GM23338 (cell line): ENCODE results near the gene ACVRL1. TPM values are rescaled to one million over a fixed set of nuclear protein-coding genes. Genes with fewer than 3 reads are reported as not detected.

ENCODE experiments used
- ATAC-seq: fragments of 200-7000 bp; cut with Tn5 transposase; 3 replicates; pipeline ENCODE4 v1.9.1; 2020
- DNase-seq: peaks from one replicate; pipeline ENCODE4 v3.0.0-alpha.2; 2015; ENCODE audit warnings: low spot score
- H2AFZ ChIP-seq: fragments of 200-600 bp; sonication (generic); 2 replicates; pipeline ENCODE4 v1.8.0; 2016; ENCODE audit warnings: antibody characterized with exemption, mild to moderate bottlenecking, moderate library complexity
- H3F3A ChIP-seq: fragments of 200-600 bp; sonication (generic); replicated peaks from 2 replicates; pipeline ENCODE4 v1.8.0; 2017; ENCODE audit warnings: antibody characterized with exemption, mixed run types, low read depth
- H3K27ac ChIP-seq: fragments of 200-600 bp; sonication (generic); 2 replicates; pipeline ENCODE4 v1.6.1; 2016; ENCODE audit warnings: low read depth
- H3K27me3 ChIP-seq: fragments of 200-600 bp; sonication (generic); 2 replicates; pipeline ENCODE4 v1.8.0; 2016; ENCODE audit warnings: mild to moderate bottlenecking, mixed run types, moderate library complexity; ENCODE audit not compliant: insufficient read depth
- H3K36me3 ChIP-seq: fragments of 200-600 bp; sonication (generic); 2 replicates; pipeline ENCODE4 v1.8.0; 2016; ENCODE audit warnings: mild to moderate bottlenecking; ENCODE audit not compliant: insufficient read depth
- H3K4me1 ChIP-seq: fragments of 200-600 bp; sonication (generic); 2 replicates; pipeline ENCODE4 v1.8.0; 2016; ENCODE audit warnings: mild to moderate bottlenecking, moderate library complexity; ENCODE audit not compliant: insufficient read depth
- H3K4me2 ChIP-seq: fragments of 200-600 bp; sonication (generic); 2 replicates; pipeline ENCODE4 v1.7.1; 2017; ENCODE audit warnings: mixed run types
- H3K4me3 ChIP-seq: fragments of 200-600 bp; sonication (generic); 2 replicates; pipeline ENCODE4 v1.6.1; 2016; ENCODE audit warnings: mixed run types
- H3K79me2 ChIP-seq: fragments of 200-600 bp; sonication (generic); replicated peaks from 2 replicates; pipeline ENCODE4 v1.8.0; 2017; ENCODE audit warnings: mild to moderate bottlenecking; ENCODE audit not compliant: insufficient read depth
- H3K9me2 ChIP-seq: fragments of 200-600 bp; sonication (generic); 2 replicates; pipeline ENCODE4 v1.8.0; 2017; ENCODE audit not compliant: insufficient read depth
- H4K20me1 ChIP-seq: fragments of 200-600 bp; sonication (generic); replicated peaks from 2 replicates; pipeline ENCODE4 v1.8.0; 2017; ENCODE audit warnings: mild to moderate bottlenecking; ENCODE audit not compliant: insufficient read depth
- H3K27ac Mint-ChIP-seq: 2 replicates; pipeline ENCODE4 v1.8.0; 2020; ENCODE audit warnings: inconsistent platforms, mild to moderate bottlenecking, moderate library complexity, mixed read lengths
- H3K27me3 Mint-ChIP-seq: 3 replicates; pipeline ENCODE4 v1.8.0; 2022; ENCODE audit warnings: low read depth, mild to moderate bottlenecking, moderate library complexity, mixed read lengths, inconsistent platforms; ENCODE audit not compliant: insufficient read depth, poor library complexity
- H3K36me3 Mint-ChIP-seq: 3 replicates; pipeline ENCODE4 v1.8.0; 2021; ENCODE audit warnings: low read depth, mild to moderate bottlenecking, inconsistent platforms, moderate library complexity, mixed read lengths
- H3K4me1 Mint-ChIP-seq: 3 replicates; pipeline ENCODE4 v1.8.0; 2020; ENCODE audit warnings: mild to moderate bottlenecking, inconsistent platforms, mixed read lengths
- H3K4me3 Mint-ChIP-seq: 3 replicates; pipeline ENCODE4 v1.8.0; 2021; ENCODE audit warnings: moderate library complexity, mild to moderate bottlenecking, inconsistent platforms, mixed read lengths
- H3K9me3 Mint-ChIP-seq: 3 replicates; pipeline ENCODE4 v1.8.0; 2020; ENCODE audit warnings: moderate library complexity, mild to moderate bottlenecking, inconsistent platforms, mixed read lengths
- CREB1 ChIP-seq: fragments of 250-450 bp; sonication (Bioruptor Pico); IDR thresholded peaks from 2 replicates; pipeline ENCODE4 v1.5.0; 2020; ENCODE audit warnings: low read depth, mild to moderate bottlenecking, moderate library complexity
- POLR2AphosphoS5 ChIP-seq: IDR thresholded peaks from 2 replicates; pipeline ENCODE4 v1.6.1; 2016; ENCODE audit warnings: antibody characterized with exemption, low read depth
- STAT1 ChIP-seq: IDR thresholded peaks from one replicate; pipeline ENCODE4 v1.6.1; 2016; ENCODE audit warnings: antibody characterized with exemption; ENCODE audit not compliant: unreplicated experiment
- polyA plus RNA-seq: library from polyadenylated mRNA; unstranded; fragments of >200 nt; fragmentation: Nextera tagmentation; extraction: Ambion mirVana; gene quantifications from 2 replicates; pipeline ENCODE4 v1.2.1, GENCODE V29; 2016
- total RNA-seq: library from RNA; depleted of rRNA; stranded (reverse); fragments of >200 nt; shearing (Covaris generic); gene quantifications from 2 replicates; pipeline ENCODE4 v1.2.3, GENCODE V29; 2014
- TF ChIP-seq, protein P1 (sequence below): IDR thresholded peaks from one replicate; pipeline ENCODE4 v1.6.1; 2018; ENCODE audit warnings: antibody characterized with exemption; ENCODE audit not compliant: unreplicated experiment
- TF ChIP-seq, protein P2 (sequence below): fragments of 250-450 bp; sonication (Bioruptor Pico); IDR thresholded peaks from 2 replicates; pipeline ENCODE4 v1.5.0; 2020; ENCODE audit warnings: mild to moderate bottlenecking, moderate library complexity
- TF ChIP-seq, protein P3 (sequence below): IDR thresholded peaks from 2 replicates; pipeline ENCODE4 v1.6.1; 2016; ENCODE audit warnings: antibody characterized with exemption

ACVRL1 gene
- total and polyA plus RNA-seq, 2 experiments from 2014 or later: 0.28 TPM; not detected in 1

DNA sequence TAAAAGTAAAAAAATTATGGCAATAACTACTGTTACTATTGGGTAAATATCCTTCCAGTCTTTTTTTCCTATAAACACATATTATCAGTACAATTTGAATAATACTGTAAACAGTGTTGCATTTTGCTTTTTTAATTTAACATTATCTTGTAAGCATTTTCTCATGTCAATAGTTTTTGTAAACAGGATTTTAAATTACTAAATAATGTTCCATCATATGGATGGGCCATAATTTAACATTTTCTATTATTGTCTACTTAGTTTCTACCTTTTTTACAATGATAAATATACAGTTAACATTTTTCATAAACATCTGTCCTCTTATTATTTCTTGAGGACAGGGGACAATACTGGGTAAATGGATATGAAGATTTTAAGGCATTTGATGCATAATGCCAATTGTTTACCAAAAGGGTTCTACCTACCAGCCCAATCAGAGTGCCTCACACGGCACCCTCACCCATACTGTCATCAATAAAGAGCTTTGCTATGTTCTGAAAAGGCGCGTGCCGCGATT, 43.4 kb downstream of the ACVRL1 start:
- Histone ChIP-seq H3F3A (0 out of 2 replicates have a peak, but pooled peaks cover 4% of the 10 kb centered on the region), H3K4me3 (peak overlapping the region; percentile 67), H3K4me1 (peaks cover 10% of the 10 kb centered on the region), H4K20me1 (peaks cover 27% of the 10 kb centered on the region), H3K9me2 (no peaks in the 10 kb centered on the region), H3K36me3 (no peaks in the 10 kb centered on the region), H2AFZ (peak overlapping the region; percentile 94; the same call in 1 of the 2 replicates), H3K27me3 (peaks cover 80% of the 10 kb centered on the region), H3K27ac (no peak overlapping the region), H3K4me2 (peak overlapping the region; percentile 76), H3K79me2 (peaks cover 30% of the 10 kb centered on the region)
- Mint-ChIP-seq H3K4me3 (peak overlapping the region; percentile 87), H3K27me3 (peaks cover 32% of the 10 kb centered on the region), H3K27ac (no peak overlapping the region), H3K36me3 (no peaks in the 10 kb centered on the region), H3K4me1 (peaks cover 20% of the 10 kb centered on the region), H3K9me3 (no peaks in the 10 kb centered on the region; the same call in 2 of the 3 replicates)
- DNase-seq (no peak), ATAC-seq (no peak)
- TF ChIP-seq, protein P1, sequence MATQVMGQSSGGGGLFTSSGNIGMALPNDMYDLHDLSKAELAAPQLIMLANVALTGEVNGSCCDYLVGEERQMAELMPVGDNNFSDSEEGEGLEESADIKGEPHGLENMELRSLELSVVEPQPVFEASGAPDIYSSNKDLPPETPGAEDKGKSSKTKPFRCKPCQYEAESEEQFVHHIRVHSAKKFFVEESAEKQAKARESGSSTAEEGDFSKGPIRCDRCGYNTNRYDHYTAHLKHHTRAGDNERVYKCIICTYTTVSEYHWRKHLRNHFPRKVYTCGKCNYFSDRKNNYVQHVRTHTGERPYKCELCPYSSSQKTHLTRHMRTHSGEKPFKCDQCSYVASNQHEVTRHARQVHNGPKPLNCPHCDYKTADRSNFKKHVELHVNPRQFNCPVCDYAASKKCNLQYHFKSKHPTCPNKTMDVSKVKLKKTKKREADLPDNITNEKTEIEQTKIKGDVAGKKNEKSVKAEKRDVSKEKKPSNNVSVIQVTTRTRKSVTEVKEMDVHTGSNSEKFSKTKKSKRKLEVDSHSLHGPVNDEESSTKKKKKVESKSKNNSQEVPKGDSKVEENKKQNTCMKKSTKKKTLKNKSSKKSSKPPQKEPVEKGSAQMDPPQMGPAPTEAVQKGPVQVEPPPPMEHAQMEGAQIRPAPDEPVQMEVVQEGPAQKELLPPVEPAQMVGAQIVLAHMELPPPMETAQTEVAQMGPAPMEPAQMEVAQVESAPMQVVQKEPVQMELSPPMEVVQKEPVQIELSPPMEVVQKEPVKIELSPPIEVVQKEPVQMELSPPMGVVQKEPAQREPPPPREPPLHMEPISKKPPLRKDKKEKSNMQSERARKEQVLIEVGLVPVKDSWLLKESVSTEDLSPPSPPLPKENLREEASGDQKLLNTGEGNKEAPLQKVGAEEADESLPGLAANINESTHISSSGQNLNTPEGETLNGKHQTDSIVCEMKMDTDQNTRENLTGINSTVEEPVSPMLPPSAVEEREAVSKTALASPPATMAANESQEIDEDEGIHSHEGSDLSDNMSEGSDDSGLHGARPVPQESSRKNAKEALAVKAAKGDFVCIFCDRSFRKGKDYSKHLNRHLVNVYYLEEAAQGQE: no peak
- TF ChIP-seq POLR2AphosphoS5 (no peak), CREB1 (CRISPR knock-in tag) (no peak), STAT1 (no peak)
- TF ChIP-seq, protein P2, sequence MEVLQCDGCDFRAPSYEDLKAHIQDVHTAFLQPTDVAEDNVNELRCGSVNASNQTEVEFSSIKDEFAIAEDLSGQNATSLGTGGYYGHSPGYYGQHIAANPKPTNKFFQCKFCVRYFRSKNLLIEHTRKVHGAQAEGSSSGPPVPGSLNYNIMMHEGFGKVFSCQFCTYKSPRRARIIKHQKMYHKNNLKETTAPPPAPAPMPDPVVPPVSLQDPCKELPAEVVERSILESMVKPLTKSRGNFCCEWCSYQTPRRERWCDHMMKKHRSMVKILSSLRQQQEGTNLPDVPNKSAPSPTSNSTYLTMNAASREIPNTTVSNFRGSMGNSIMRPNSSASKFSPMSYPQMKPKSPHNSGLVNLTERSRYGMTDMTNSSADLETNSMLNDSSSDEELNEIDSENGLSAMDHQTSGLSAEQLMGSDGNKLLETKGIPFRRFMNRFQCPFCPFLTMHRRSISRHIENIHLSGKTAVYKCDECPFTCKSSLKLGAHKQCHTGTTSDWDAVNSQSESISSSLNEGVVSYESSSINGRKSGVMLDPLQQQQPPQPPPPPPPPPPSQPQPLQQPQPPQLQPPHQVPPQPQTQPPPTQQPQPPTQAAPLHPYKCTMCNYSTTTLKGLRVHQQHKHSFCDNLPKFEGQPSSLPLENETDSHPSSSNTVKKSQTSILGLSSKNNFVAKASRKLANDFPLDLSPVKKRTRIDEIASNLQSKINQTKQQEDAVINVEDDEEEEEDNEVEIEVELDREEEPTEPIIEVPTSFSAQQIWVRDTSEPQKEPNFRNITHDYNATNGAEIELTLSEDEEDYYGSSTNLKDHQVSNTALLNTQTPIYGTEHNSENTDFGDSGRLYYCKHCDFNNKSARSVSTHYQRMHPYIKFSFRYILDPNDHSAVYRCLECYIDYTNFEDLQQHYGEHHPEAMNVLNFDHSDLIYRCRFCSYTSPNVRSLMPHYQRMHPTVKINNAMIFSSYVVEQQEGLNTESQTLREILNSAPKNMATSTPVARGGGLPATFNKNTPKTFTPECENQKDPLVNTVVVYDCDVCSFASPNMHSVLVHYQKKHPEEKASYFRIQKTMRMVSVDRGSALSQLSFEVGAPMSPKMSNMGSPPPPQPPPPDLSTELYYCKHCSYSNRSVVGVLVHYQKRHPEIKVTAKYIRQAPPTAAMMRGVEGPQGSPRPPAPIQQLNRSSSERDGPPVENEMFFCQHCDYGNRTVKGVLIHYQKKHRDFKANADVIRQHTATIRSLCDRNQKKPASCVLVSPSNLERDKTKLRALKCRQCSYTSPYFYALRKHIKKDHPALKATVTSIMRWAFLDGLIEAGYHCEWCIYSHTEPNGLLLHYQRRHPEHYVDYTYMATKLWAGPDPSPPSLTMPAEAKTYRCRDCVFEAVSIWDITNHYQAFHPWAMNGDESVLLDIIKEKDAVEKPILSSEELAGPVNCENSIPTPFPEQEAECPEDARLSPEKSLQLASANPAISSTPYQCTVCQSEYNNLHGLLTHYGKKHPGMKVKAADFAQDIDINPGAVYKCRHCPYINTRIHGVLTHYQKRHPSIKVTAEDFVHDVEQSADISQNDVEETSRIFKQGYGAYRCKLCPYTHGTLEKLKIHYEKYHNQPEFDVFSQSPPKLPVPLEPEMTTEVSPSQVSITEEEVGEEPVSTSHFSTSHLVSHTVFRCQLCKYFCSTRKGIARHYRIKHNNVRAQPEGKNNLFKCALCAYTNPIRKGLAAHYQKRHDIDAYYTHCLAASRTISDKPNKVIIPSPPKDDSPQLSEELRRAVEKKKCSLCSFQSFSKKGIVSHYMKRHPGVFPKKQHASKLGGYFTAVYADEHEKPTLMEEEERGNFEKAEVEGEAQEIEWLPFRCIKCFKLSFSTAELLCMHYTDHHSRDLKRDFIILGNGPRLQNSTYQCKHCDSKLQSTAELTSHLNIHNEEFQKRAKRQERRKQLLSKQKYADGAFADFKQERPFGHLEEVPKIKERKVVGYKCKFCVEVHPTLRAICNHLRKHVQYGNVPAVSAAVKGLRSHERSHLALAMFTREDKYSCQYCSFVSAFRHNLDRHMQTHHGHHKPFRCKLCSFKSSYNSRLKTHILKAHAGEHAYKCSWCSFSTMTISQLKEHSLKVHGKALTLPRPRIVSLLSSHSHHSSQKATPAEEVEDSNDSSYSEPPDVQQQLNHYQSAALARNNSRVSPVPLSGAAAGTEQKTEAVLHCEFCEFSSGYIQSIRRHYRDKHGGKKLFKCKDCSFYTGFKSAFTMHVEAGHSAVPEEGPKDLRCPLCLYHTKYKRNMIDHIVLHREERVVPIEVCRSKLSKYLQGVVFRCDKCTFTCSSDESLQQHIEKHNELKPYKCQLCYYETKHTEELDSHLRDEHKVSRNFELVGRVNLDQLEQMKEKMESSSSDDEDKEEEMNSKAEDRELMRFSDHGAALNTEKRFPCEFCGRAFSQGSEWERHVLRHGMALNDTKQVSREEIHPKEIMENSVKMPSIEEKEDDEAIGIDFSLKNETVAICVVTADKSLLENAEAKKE (CRISPR knock-in tag): no peak
- TF ChIP-seq, protein P3, sequence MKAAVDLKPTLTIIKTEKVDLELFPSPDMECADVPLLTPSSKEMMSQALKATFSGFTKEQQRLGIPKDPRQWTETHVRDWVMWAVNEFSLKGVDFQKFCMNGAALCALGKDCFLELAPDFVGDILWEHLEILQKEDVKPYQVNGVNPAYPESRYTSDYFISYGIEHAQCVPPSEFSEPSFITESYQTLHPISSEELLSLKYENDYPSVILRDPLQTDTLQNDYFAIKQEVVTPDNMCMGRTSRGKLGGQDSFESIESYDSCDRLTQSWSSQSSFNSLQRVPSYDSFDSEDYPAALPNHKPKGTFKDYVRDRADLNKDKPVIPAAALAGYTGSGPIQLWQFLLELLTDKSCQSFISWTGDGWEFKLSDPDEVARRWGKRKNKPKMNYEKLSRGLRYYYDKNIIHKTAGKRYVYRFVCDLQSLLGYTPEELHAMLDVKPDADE: no peak
